GM19240 (cell line): ENCODE results near the gene SH3RF3.

ENCODE experiments used
- DNase-seq: peaks from one replicate; pipeline ENCODE4 v3.0.0; 2011; ENCODE audit warnings: low spot score; ENCODE audit not compliant: insufficient read length

The SH3RF3 gene

GRCh38 chr2:109516445-109517117, 387.6 kb downstream of the SH3RF3 start:
- no peak for DNase-seq

DNA sequence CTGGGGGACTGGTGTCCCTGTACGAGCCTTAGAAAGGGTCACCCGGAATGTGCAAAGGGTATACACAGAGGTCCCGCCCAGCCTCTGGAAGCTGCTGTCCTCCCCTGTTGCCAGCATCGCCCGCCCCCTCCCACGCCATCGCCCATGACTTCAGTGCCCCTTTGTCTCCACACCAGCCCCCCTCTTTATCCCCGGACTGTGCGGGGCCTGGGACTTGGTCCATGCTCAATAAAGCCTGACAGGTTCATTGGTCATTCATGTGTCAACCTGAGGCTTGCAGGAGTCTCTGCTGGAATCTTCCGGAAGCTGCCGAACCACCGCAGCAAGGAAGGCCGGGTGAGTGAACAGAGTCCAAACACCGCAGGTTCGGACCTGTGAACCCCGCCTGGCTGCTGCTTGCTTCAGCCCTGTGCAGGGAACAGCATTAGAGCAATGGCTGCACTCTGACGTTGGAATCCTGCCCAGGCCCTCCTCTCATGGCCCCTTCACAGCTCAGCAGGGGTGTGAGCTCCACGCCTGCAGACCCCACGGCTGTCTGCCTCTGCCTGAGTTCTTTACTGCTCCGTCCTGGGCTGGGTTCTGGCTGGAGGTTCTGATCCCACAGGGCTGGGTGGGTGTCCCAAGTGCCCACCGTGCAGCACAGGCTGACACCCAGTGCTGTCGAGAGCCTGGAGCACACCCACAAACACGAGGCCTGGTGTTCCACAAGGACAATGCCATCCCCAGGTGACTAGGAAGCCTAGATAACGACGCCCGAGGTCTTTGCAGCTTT, 388.3 kb downstream of the SH3RF3 start:
- DNase-seq, result no peak

- DNase-seq, result no peak
Observed at GRCh38 chr2:109519513-109519912, 390.5 kb downstream of the SH3RF3 start.

- DNase-seq, result no peak
Observed at GRCh38 chr2:109521233-109522062, 392.4 kb downstream of the SH3RF3 start.

- DNase-seq, result no peak
Observed at GRCh38 chr2:109522063-109522374, 393.0 kb downstream of the SH3RF3 start.

- no peak for DNase-seq
Observed at GRCh38 chr2:109523121-109523520, 394.1 kb downstream of the SH3RF3 start.

GRCh38 chr2:109523536-109524361, 394.7 kb downstream of the SH3RF3 start:
- DNase-seq, result no peak

GRCh38 chr2:109525836-109526235, 396.8 kb downstream of the SH3RF3 start:
- DNase-seq, result no peak

DNA sequence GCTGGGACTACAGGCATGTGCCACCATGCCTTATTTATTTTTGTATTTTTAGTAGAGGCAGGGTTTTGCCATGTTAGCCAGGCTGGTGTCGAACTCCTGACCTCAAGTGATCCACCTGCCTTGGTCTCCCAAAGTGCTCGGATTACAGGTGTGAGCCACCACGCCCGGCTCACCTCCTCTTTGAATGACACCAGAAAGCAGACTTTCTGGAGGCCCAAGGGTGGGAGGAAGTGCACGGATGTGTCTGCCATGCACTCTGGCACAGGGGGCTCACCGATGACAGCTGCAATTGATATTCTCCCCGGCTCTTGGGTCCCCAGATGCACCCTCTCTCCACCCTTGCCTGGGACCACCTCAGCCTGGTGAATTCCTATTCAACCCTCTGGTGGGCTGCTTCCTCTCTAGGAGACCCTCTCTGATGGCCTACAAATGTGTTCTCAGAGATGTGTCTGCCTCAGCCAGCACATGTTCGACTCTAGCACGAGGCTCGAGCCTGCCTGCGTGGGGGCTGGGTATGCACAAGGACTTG, 397.5 kb downstream of the SH3RF3 start:
- no peak for DNase-seq

GRCh38 chr2:109527079-109527478, 398.1 kb downstream of the SH3RF3 start:
- DNase-seq, result no peak

DNA sequence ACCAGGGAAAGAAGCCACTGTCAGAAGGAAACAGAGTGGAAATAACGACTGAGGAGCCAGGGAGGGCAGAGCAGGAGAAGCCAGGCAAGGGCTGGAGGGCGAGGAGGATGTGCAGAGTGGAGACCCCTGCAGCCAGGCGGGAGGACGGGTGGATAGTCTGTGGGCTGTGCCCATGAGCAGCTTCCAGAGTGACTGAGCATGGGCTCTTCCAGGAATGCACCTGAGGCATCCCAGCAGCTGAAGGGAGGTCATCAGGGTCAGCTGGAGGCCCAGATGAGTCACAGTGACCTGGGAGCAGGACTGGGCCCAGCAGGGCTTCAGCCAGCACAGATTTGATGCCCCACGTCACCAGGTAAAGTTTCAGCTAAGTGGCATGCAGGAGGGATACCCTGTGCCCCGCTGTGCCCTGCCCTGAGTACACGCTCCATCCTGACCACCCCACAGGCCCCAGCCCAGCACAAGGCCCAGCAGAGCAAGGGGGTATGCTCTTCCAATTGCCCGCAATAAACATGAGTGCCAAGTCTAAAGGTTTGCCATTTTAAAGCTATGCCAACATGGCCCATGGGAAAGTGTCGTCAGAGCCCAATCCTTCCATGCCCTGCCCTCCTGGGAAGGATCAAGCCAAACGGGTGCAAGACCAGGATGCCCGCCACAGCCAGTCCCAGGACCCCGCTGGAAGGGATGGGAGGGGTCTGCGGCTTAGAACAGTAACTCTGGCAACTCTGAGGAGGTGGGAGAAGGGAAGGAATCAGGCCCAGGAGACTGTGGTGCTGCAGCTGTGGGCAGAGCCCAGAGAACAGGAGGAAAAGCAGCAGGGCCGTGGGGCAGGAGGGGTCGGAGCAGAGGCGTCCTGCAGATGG, 399.1 kb downstream of the SH3RF3 start:
- DNase-seq, result no peak

- DNase-seq, result no peak
Observed at GRCh38 chr2:109528811-109529501, 400.0 kb downstream of the SH3RF3 start.

DNA sequence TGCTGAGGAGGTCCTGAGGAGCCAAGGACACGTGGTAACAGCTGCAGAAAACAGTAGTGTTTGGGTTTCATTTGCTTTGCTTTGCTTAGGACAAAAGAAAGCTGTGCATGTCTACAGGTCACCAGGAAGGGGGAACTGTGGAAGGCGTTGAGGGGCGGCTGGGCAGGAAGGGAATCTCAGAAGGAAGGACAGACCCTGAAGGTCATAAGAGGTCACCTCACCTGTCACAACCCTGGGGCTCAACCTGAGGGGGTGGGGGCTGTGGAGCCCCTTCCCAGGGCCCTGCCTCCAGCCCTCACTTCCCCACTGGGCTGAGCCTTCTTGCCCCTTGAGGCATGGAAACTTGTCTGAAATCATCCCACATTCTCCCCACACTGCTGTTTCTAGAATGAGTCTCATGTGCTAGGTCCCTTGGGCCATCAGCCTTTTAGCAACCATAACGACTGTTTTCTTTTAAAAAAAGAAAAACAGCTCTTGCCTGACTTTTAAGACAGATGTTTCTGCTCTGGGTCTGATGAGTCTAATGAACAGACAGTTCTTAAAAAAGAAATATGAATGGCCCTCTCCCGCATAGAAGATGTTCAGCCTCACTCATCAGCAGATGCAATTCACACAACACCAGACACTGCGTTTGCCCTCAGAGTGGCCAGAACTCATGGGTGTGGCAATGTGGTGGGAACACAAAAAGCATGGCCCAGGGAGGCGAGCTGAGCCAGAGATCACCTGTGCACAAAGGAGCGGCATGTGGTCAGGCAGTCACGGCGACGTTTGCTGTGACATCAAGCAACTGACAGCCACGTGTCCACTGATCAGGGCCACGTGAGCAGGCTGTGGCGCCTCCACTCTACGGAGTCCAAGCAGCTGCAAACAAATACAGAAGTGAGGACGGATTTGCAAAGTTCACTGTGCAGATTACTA, 400.8 kb downstream of the SH3RF3 start:
- DNase-seq, result no peak

DNA sequence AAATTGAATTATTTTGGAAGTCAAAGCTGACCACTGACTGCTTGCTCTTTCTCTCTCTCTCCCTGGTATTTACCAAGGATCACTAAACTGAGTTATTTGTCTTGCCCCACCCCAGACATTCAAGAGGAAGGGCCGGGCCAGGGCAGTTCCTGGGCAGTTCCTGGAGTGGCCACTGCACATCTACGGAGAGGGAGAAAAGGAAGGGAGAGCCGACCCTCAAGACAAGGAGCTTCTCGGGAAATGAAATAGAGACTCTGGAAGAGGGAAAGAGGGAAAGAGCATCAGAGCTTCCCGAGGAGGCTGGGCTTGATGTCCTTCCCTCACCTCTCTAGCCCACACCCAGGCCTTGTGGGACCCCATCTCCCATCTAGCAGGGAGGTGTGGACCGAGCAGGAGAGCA, 401.7 kb downstream of the SH3RF3 start:
- DNase-seq, result no peak

- no peak for DNase-seq
Observed at GRCh38 chr2:109531221-109531620, 402.2 kb downstream of the SH3RF3 start.

DNA sequence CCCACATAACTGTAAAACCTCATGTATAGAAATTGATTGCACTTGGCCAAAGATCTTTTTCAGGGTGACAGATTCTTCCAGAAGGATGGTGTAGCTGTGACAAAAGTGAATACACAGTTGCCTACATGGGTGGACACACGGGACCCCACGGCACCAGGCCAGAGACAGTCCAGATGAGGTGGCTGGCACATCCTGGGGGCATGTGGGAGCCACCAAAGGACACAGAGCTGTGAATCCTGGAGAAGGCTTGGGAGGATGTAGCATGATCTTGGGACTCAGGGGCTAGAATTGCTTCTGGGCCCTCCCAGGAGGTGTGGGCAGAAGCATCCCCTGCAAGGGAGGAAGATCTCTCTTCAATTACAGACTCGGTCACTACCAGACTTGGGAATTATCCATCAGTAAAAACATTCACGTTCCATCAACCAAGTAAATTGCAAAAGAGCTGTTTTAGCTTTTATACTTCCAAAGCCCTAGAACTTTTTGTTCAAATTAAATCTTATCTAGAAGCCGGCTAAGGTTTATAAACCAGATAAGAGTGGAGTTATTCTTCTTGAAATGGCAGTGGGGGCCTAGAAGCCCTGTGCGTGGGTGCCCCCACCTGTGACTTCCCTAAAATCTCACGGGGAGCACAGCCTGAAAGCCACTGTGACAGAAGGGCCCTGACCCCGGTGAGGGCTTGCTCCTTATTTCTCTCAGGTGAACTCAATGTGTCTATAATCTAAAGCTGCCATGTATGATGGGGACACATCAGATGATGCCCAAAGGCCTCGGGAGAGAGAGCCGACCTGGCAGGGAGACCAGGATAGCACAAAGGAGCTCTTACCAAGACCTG, 403.1 kb downstream of the SH3RF3 start:
- no peak for DNase-seq

DNA sequence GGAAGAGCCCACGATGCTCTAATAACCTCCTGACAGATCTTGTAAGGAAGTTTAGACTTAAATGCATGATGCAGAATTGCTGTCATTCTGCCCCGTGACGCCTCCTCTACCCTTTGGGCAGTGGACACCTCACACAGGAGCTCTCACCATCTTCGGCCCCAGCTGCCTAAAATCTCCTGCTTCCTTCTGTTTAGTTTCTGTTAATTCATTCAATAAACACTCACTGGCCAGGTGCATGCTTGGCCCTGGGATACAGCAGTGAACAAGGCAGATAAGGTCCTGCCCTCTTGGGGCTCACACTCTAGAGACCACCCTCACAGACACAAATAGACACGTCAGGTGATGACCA, 403.7 kb downstream of the SH3RF3 start:
- DNase-seq, result no peak

DNA sequence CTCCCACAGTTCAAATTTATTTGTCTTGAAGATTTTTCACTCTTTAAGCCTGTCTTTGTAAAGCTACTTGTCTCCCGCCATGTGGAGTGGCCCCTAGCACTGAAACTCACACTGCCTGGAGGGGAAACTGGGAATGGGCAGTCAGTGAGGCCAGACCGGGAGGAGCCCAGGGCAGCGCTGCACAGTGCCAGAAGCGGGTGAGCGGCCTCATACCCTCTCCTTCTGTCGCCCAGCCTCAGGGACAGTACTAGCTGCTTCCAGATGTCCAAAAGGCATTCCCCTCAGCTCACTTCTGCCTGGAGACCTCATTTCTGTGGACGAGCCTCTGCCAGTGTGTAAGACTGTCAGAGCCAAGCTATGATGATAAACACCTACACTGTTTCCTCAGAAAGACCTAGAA, 404.8 kb downstream of the SH3RF3 start:
- no peak for DNase-seq
